B cell (primary cell): Measurements from ENCODE around the gene POLRMT.

Source experiments
- EZH2 ChIP-seq: IDR thresholded peaks from 2 replicates; pipeline ENCODE4 v1.6.1; 2012; ENCODE audit warnings: borderline replicate concordance, low read depth, mild to moderate bottlenecking, moderate library complexity, low read length; ENCODE audit not compliant: insufficient read depth, poor library complexity, severe bottlenecking
- TF ChIP-seq, protein P1 (sequence below): fragments of 200-600 bp; IDR thresholded peaks from one replicate; pipeline ENCODE4 v1.8.0; 2022; ENCODE audit warnings: antibody characterized with exemption, mild to moderate bottlenecking

DNA sequence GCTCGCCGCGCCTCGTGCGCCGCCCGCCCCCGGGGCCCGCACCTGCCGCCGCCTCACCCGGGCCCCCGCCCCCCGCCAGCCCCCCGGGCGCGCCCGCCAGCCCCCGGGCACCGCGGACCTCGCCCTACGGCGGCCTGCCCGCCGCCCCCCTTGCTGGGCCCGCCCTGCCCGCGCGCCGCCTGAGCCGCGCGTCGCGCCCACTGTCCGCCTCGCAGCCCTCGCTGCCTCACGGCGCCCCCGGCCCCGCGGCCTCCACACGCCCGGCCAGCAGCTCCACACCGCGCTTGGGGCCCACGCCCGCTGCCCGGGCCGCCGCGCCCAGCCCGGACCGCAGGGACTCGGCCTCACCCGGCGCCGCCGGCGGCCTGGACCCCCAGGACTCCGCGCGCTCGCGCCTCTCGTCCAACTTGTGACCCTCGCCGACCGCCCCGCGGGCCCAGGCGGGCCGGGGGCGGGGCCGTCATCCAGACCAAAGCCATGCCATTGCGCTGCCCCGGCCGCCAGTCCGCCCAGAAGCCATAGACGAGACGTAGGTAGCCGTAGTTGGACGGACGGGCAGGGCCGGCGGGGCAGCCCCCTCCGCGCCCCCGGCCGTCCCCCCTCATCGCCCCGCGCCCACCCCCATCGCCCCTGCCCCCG lies 17.2 kb downstream of the POLRMT start:
- TF ChIP-seq, protein P1, sequence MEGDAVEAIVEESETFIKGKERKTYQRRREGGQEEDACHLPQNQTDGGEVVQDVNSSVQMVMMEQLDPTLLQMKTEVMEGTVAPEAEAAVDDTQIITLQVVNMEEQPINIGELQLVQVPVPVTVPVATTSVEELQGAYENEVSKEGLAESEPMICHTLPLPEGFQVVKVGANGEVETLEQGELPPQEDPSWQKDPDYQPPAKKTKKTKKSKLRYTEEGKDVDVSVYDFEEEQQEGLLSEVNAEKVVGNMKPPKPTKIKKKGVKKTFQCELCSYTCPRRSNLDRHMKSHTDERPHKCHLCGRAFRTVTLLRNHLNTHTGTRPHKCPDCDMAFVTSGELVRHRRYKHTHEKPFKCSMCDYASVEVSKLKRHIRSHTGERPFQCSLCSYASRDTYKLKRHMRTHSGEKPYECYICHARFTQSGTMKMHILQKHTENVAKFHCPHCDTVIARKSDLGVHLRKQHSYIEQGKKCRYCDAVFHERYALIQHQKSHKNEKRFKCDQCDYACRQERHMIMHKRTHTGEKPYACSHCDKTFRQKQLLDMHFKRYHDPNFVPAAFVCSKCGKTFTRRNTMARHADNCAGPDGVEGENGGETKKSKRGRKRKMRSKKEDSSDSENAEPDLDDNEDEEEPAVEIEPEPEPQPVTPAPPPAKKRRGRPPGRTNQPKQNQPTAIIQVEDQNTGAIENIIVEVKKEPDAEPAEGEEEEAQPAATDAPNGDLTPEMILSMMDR = no peak
- no peak for TF ChIP-seq EZH2
